K562 (cell line): Measurements from ENCODE around the gene ZCCHC3. TPM values are rescaled to one million over a fixed set of nuclear protein-coding genes. Genes with fewer than 3 reads are reported as not detected.

Experiments
- ATAC-seq: fragments of 200-7000 bp; cut with Tn5 transposase; 3 replicates; pipeline ENCODE4 v1.9.1; 2020; ENCODE audit warnings: moderate library complexity
- BruUV-seq: library from RNA; stranded (reverse); fragments of 400-500 nt; replicated peaks from 2 replicates; lab custom pipeline; 2021; lab: Mats Ljungman, UMichigan
- CTCF ChIA-PET: fragments of 300-600 bp; formaldehyde crosslinking; extraction: SDS; loops from one replicate; lab custom pipeline; 2021; ENCODE audit warnings: low intra/inter-chr PET ratio; lab: Yijun Ruan, JAX
- POLR2A ChIA-PET: fragments of 300-600, 350-650 bp; sonication (Branson Sonifier 250); formaldehyde crosslinking; extraction: SDS; loops from one replicate; lab custom pipeline; 2021; ENCODE audit warnings: antibody characterized with exemption, inconsistent platforms; lab: Yijun Ruan, JAX
- DNase-seq, 4 experiments: peaks; one replicate each; pipeline versions ENCODE4 v3.0.0 to v3.0.0-alpha.2; 2011 to 2018; ENCODE audit warnings: low spot score in 3 of 4, mixed read lengths in 3 of 4; ENCODE audit errors: extremely low read depth in 1 of 4
- FAIRE-seq: peaks from 2 replicates; lab custom pipeline; 2011; peaks lifted over from hg19 to GRCh38; lab: Jason Lieb, UNC
- H2AFZ ChIP-seq: 2 replicates; pipeline ENCODE4 v1.6.0; 2011; ENCODE audit warnings: low read depth, low read length, control low read depth, inconsistent platforms
- H3K27ac ChIP-seq: fragments of 200-600 bp; 3 replicates; pipeline ENCODE4 v1.8.0; 2011; ENCODE audit warnings: low read depth, mild to moderate bottlenecking, control low read depth, inconsistent platforms, low read length, moderate library complexity, mixed read lengths; ENCODE audit errors: extremely low read depth
- H3K27me3 ChIP-seq, 2 experiments: fragments of 300-600 bp in 1 of 2; 2 replicates in 1 of 2; 3 replicates in 1 of 2; pipeline versions ENCODE4 v1.6.0 to v1.8.0; 2011; ENCODE audit warnings: inconsistent platforms in 2 of 2, low read length in 2 of 2, mild to moderate bottlenecking in 1 of 2, mixed read lengths in 1 of 2, moderate library complexity in 1 of 2; ENCODE audit not compliant: control insufficient read depth in 2 of 2, insufficient read depth in 2 of 2
- H3K36me3 ChIP-seq: fragments of 300-600 bp; 3 replicates; pipeline ENCODE4 v1.8.0; 2011; ENCODE audit warnings: mild to moderate bottlenecking, low read length, inconsistent platforms; ENCODE audit not compliant: control insufficient read depth, insufficient read depth
- H3K4me1 ChIP-seq, 2 experiments: fragments of 200-600 bp in 1 of 2; replicated peaks in 1 of 2; 2 replicates in 1 of 2; 3 replicates in 1 of 2; pipeline versions ENCODE4 v1.5.1 to v1.8.0; 2011; ENCODE audit warnings: inconsistent platforms in 2 of 2, low read length in 2 of 2, mild to moderate bottlenecking in 1 of 2, mixed read lengths in 1 of 2, moderate library complexity in 1 of 2; ENCODE audit not compliant: control insufficient read depth in 2 of 2, insufficient read depth in 2 of 2
- H3K4me2 ChIP-seq: 2 replicates; pipeline ENCODE4 v1.6.1; 2011; ENCODE audit warnings: low read length, control low read depth, inconsistent platforms, mixed read lengths; ENCODE audit not compliant: insufficient read depth
- H3K4me3 ChIP-seq: fragments of 200-600 bp; sonication (generic), shearing (Covaris generic); 2 replicates; pipeline ENCODE4 v1.5.1; 2016; ENCODE audit warnings: control low read depth, inconsistent platforms
- H3K79me2 ChIP-seq: fragments of 200-600 bp; 3 replicates; pipeline ENCODE4 v1.8.0; 2011; ENCODE audit warnings: low read length, inconsistent platforms; ENCODE audit not compliant: control insufficient read depth, insufficient read depth
- H3K9ac ChIP-seq, 2 experiments: 2 replicates each; pipeline versions ENCODE4 v1.6.0 to v1.6.1; 2011; ENCODE audit warnings: low read depth in 2 of 2, low read length in 2 of 2, control low read depth in 1 of 2, inconsistent platforms in 1 of 2, mild to moderate bottlenecking in 1 of 2, mixed read lengths in 1 of 2; ENCODE audit not compliant: insufficient read depth in 1 of 2
- H3K9me1 ChIP-seq: one replicate; pipeline ENCODE4 v1.6.0; 2011; ENCODE audit warnings: inconsistent platforms, mild to moderate bottlenecking, low read length, moderate library complexity; ENCODE audit not compliant: control insufficient read depth, insufficient read depth
- H3K9me3 ChIP-seq: replicated peaks from 2 replicates; pipeline ENCODE4 v1.5.1; 2011; ENCODE audit warnings: low read depth, low read length, inconsistent platforms; ENCODE audit not compliant: control insufficient read depth, insufficient read depth
- H4K20me1 ChIP-seq: replicated peaks from 2 replicates; pipeline ENCODE4 v1.6.1; 2011; ENCODE audit warnings: low read length, inconsistent platforms, mixed read lengths; ENCODE audit not compliant: control insufficient read depth, insufficient read depth
- CHCHD3 ChIP-seq: fragments of 250-450 bp; sonication (Bioruptor Pico); IDR thresholded peaks from 2 replicates; pipeline ENCODE4 v2.1.2; 2022; ENCODE audit warnings: mild to moderate bottlenecking
- E2F6 ChIP-seq, 2 experiments: IDR thresholded peaks; 2 replicates each; pipeline ENCODE4 v1.6.1; 2011; ENCODE audit warnings: borderline replicate concordance in 1 of 2, control low read depth in 1 of 2, low read depth in 1 of 2, low read length in 1 of 2, mild to moderate bottlenecking in 1 of 2, mixed read lengths in 1 of 2, moderate library complexity in 1 of 2; ENCODE audit not compliant: insufficient read depth in 1 of 2, insufficient read length in 1 of 2, poor library complexity in 1 of 2, severe bottlenecking in 1 of 2; ENCODE audit errors: extremely low read depth in 1 of 2
- ETS1 ChIP-seq: conservative IDR thresholded peaks from 2 replicates; pipeline ENCODE4 v1.6.1; 2011; ENCODE audit warnings: low read depth, mild to moderate bottlenecking, low read length; ENCODE audit not compliant: control insufficient read depth
- FOXP4 ChIP-seq: sonication (generic); formaldehyde crosslinking; IDR thresholded peaks from 2 replicates; pipeline ENCODE4 v1.8.0; 2022; ENCODE audit warnings: mild to moderate bottlenecking, missing genetic modification reagents, borderline replicate concordance
- GATAD2B ChIP-seq: fragments of 450-650 bp; IDR thresholded peaks from 2 replicates; pipeline ENCODE4 v1.6.1; 2017; ENCODE audit warnings: mild to moderate bottlenecking, borderline replicate concordance
- HDAC3 ChIP-seq: fragments of 450-650 bp; IDR thresholded peaks from 2 replicates; pipeline ENCODE4 v1.6.1; 2018; ENCODE audit warnings: borderline replicate concordance, mild to moderate bottlenecking, moderate library complexity; ENCODE audit not compliant: partially characterized antibody
- KLF6 ChIP-seq: fragments of 250-450 bp; sonication (Bioruptor Pico); IDR thresholded peaks from 2 replicates; pipeline ENCODE4 v1.4.0; 2020; ENCODE audit warnings: mild to moderate bottlenecking, moderate library complexity, borderline replicate concordance
- PHF20 ChIP-seq: fragments of 450-650 bp; IDR thresholded peaks from 2 replicates; pipeline ENCODE4 v1.6.1; 2018; ENCODE audit not compliant: partially characterized antibody
- SRF ChIP-seq, 2 experiments: fragments of 250-450, 450-650 bp in 1 of 2; sonication (Bioruptor Pico) in 1 of 2; sonication (generic) in 1 of 2; formaldehyde crosslinking; IDR thresholded peaks; 2 replicates each; pipeline versions ENCODE4 v1.5.0 to v1.5.1; 2020 to 2022; ENCODE audit warnings: mild to moderate bottlenecking in 1 of 2, missing genetic modification reagents in 1 of 2
- STAT5B ChIP-seq: fragments of 250-450 bp; sonication (Bioruptor Pico); IDR thresholded peaks from 2 replicates; pipeline ENCODE4 v1.8.0; 2021; ENCODE audit warnings: mild to moderate bottlenecking, inconsistent platforms
- TFE3 ChIP-seq: fragments of 450-650 bp; formaldehyde crosslinking; IDR thresholded peaks from 2 replicates; pipeline ENCODE4 v1.4.0; 2020; ENCODE audit warnings: mild to moderate bottlenecking, mixed read lengths
- WHSC1 ChIP-seq: IDR thresholded peaks from one replicate; pipeline ENCODE4 v1.6.1; 2012; ENCODE audit warnings: low read length, control low read depth, inconsistent platforms
- ZNF445 ChIP-seq: fragments of 250-450 bp; sonication (Bioruptor Pico); IDR thresholded peaks from 2 replicates; pipeline ENCODE4 v1.4.0; 2020; ENCODE audit warnings: low read depth, mild to moderate bottlenecking, moderate library complexity
- ZNF785 ChIP-seq: fragments of 250-450 bp; sonication (Bioruptor Pico); IDR thresholded peaks from 2 replicates; pipeline ENCODE4 v1.4.0; 2020; ENCODE audit warnings: mild to moderate bottlenecking
- WGBS: fragments of 100-300 bp; shearing (Covaris generic); methylation state at CpG from one replicate; pipeline ENCODE4 v1.1.6; 2016; ENCODE audit warnings: low coverage, mixed read lengths; ENCODE audit not compliant: insufficient coverage; ENCODE audit errors: missing lambda C conversion rate; 5-methylcytosine and 5-hydroxymethylcytosine counted together
- in situ Hi-C: fragments of 300-500 bp; cut with MboI; formaldehyde crosslinking; loops from 4 replicates; pipeline ENCODE4 v1.15.0; 2018; ENCODE audit warnings: inconsistent platforms, mixed read lengths
- intact Hi-C: fragments of 100-400 bp; cut with micrococcal nuclease; formaldehyde crosslinking; loops from 2 replicates; pipeline ENCODE4 v1.14.2; 2022
- polyA plus RNA-seq, 8 experiments: library from polyadenylated mRNA; depleted of rRNA in 4 of 8; stranded (reverse) in 5 of 8; unstranded in 3 of 8; fragments of >200 nt; fragmentation: Nextera tagmentation in 2 of 8; fragmentation: Illumina TruSeq in 1 of 8; extraction: Ambion mirVana in 2 of 8; extraction: Trizol in 1 of 8; gene quantifications; 2 replicates each; pipeline versions ENCODE4 v1.2.1 to v1.2.3, GENCODE V29; 2011 to 2014; ENCODE audit warnings: inconsistent platforms in 1 of 8, missing spikeins in 1 of 8
- total RNA-seq, 7 experiments: library from RNA; depleted of rRNA in 6 of 7; stranded (reverse); fragments of >200 nt in 6 of 7; fragmentation: Illumina TruSeq in 2 of 7; extraction: Trizol in 2 of 7; gene quantifications; 2 replicates each; pipeline versions ENCODE4 v1.2.1 to v1.2.3, GENCODE V29; 2011 to 2021; ENCODE audit warnings: low replicate concordance in 1 of 7

ZCCHC3 gene
- total and polyA plus RNA-seq, 9 of the 15 experiments (the other 6 are each of a cell fraction or from before 2014, with no cell fraction given) = 2.8 to 23.3 (median 16.5) TPM

GRCh38 chr20:347640-348484 lies 50.5 kb downstream of the ZCCHC3 start:
- in situ Hi-C loops (no loop called here), intact Hi-C loops (no loop called here)
- Histone ChIP-seq H3K36me3 (peaks cover 22% of the 10 kb centered on the region), H3K9me1 (no peaks in the 10 kb centered on the region), H3K4me3 (peak overlapping the region; percentile 59), H3K4me2 (peak overlapping the region; percentile 90), H4K20me1 (no peaks in the 10 kb centered on the region), H3K79me2 (peaks cover 25% of the 10 kb centered on the region), H2AFZ (peak overlapping the region; percentile 87), H3K9me3 (peaks cover 3% of the 10 kb centered on the region), H3K9ac (peak overlapping the region; percentile 79 to 92), H3K27me3 (no peaks in the 10 kb centered on the region), H3K4me1 (peaks cover 11 to 36% of the 10 kb centered on the region in 2 experiments), H3K27ac (peak overlapping the region; percentile 96)
- ChIA-PET POLR2A (interaction anchor here (0.5 to 1.9 kb wide), 15 partner anchors 15 to 169 kb away, joined by 3 to 13 read pairs (median 3); partner anchors contain the start of gene TRIB3), CTCF (no interaction called here)
- peak; percentile 90 for ATAC-seq
- WGBS = 0% methylated on average over 25 of the region's 61 CpGs
- FAIRE-seq = peak; percentile 91
- BruUV-seq = no TSS peak
- DNase-seq = peak; percentile 96 to 98 (median 98)
- TF ChIP-seq KLF6 (CRISPR knock-in tag) (no peak), FOXP4 (CRISPR knock-in tag) (no peak), STAT5B (CRISPR knock-in tag) (no peak), TFE3 (CRISPR knock-in tag) (no peak), ETS1 (0 out of 2 replicates have a peak, but pooled peaks have one; percentile 60), WHSC1 (no peak), E2F6 (IDR thresholded peaks at IDR 0.05; ENCODE audit: borderline replicate concordance in 1 of 2, extremely low read depth in 1 of 2, insufficient read depth in 1 of 2, insufficient read length in 1 of 2, low read depth in 1 of 2, low read length in 1 of 2, poor library complexity in 1 of 2, severe bottlenecking in 1 of 2) (peak in 1 of 2 experiments; percentile 39), CHCHD3 (CRISPR knock-in tag) (no peak), GATAD2B (no peak), PHF20 (no peak), ZNF785 (no peak), HDAC3 (no peak), ZNF445 (no peak), SRF (CRISPR knock-in tag; IDR thresholded peaks at IDR 0.05) (no peak)
